DND-41 (cell line): ENCODE measurements around the gene PSMD13.

Experiments
- ATAC-seq: fragments of 200-7000 bp; cut with Tn5 transposase; 3 replicates; pipeline ENCODE4 v1.9.1; 2021; ENCODE audit warnings: low read depth; ENCODE audit not compliant: insufficient read depth
- DNase-seq: peaks from one replicate; pipeline ENCODE4 v3.0.0-alpha.2; 2020
- H2AFZ ChIP-seq: 2 replicates; pipeline ENCODE4 v1.6.0; 2012; ENCODE audit warnings: low read depth, low read length
- H3K27ac ChIP-seq: 2 replicates; pipeline ENCODE4 v1.5.1; 2012; ENCODE audit warnings: low read length, inconsistent platforms
- H3K27me3 ChIP-seq: fragments of 200-600 bp; sonication (generic); 2 replicates; pipeline ENCODE4 v1.6.0; 2012; ENCODE audit warnings: low read length, mild to moderate bottlenecking, inconsistent platforms; ENCODE audit not compliant: insufficient read depth, poor library complexity
- H3K36me3 ChIP-seq: 2 replicates; pipeline ENCODE4 v1.5.1; 2012; ENCODE audit warnings: low read length, inconsistent platforms; ENCODE audit not compliant: insufficient read depth
- H3K4me1 ChIP-seq: 2 replicates; pipeline ENCODE4 v1.5.1; 2012; ENCODE audit warnings: mild to moderate bottlenecking, low read length; ENCODE audit not compliant: insufficient read depth
- H3K4me2 ChIP-seq: 2 replicates; pipeline ENCODE4 v1.6.0; 2012; ENCODE audit warnings: mild to moderate bottlenecking, moderate library complexity, low read length, inconsistent platforms; ENCODE audit not compliant: insufficient read depth
- H3K4me3 ChIP-seq, 2 experiments: fragments of 200-600 bp in 1 of 2; shearing (Covaris generic) in 1 of 2; 2 replicates each; pipeline ENCODE4 v1.5.1; 2012 to 2016; ENCODE audit warnings: inconsistent platforms in 2 of 2, low read length in 2 of 2, mild to moderate bottlenecking in 2 of 2, low read depth in 1 of 2, moderate library complexity in 1 of 2
- H3K79me2 ChIP-seq: 2 replicates; pipeline ENCODE4 v1.6.0; 2012; ENCODE audit warnings: low read length, inconsistent platforms; ENCODE audit not compliant: insufficient read depth
- H3K9ac ChIP-seq: 2 replicates; pipeline ENCODE4 v1.6.0; 2012; ENCODE audit warnings: low read depth, mild to moderate bottlenecking, inconsistent platforms, low read length, moderate library complexity
- H3K9me3 ChIP-seq: 2 replicates; pipeline ENCODE4 v1.5.1; 2012; ENCODE audit warnings: low read length, moderate library complexity, mild to moderate bottlenecking, inconsistent platforms; ENCODE audit not compliant: insufficient read depth, severe bottlenecking
- H4K20me1 ChIP-seq: 2 replicates; pipeline ENCODE4 v1.6.0; 2012; ENCODE audit warnings: low read length; ENCODE audit not compliant: insufficient read depth
- EZH2 ChIP-seq: IDR thresholded peaks from 3 replicates; pipeline ENCODE4 v1.6.1; 2012; ENCODE audit warnings: borderline replicate concordance, low read depth, mild to moderate bottlenecking, moderate library complexity, low read length, inconsistent platforms; ENCODE audit not compliant: severe bottlenecking
- TF ChIP-seq, protein P1 (sequence below): IDR thresholded peaks from 2 replicates; pipeline ENCODE4 v1.5.1; 2012; ENCODE audit warnings: borderline replicate concordance, low read length, moderate library complexity, mild to moderate bottlenecking; ENCODE audit not compliant: poor library complexity, severe bottlenecking; ENCODE audit errors: extremely low read depth

PSMD13 gene

DNA sequence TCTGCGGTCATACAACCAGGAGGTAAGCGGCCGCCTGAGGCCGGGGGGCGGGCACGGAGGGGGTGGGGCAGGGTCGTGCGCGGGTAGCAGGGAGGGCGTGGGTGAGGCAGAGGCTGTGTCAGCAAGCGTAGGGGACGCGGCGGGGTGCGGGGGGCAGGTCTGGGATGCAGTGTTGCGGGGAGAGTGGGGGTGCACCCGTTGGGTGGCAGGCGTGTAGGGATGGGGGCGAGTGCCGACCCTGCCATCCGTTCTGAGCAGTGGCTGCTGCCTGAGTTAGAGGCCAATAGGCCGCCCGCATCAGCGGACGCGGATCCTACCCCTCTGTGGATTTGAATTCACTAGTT is 27.9 kb upstream of the PSMD13 start:
- H3K27ac ChIP-seq, result peak overlapping the region; percentile 96
- no peaks in the 10 kb centered on the region for H3K27me3 ChIP-seq
- peak overlapping the region; percentile 63; the same call in 1 of the 2 replicates for H2AFZ ChIP-seq
- H3K36me3 ChIP-seq, result peaks cover 69% of the 10 kb centered on the region
- peak overlapping the region; percentile 85 to 89; a peak in 3 of 4 replicates for H3K4me3 ChIP-seq
- peaks cover 66% of the 10 kb centered on the region for H4K20me1 ChIP-seq
- no peak for TF ChIP-seq EZH2
- TF ChIP-seq, protein P1, sequence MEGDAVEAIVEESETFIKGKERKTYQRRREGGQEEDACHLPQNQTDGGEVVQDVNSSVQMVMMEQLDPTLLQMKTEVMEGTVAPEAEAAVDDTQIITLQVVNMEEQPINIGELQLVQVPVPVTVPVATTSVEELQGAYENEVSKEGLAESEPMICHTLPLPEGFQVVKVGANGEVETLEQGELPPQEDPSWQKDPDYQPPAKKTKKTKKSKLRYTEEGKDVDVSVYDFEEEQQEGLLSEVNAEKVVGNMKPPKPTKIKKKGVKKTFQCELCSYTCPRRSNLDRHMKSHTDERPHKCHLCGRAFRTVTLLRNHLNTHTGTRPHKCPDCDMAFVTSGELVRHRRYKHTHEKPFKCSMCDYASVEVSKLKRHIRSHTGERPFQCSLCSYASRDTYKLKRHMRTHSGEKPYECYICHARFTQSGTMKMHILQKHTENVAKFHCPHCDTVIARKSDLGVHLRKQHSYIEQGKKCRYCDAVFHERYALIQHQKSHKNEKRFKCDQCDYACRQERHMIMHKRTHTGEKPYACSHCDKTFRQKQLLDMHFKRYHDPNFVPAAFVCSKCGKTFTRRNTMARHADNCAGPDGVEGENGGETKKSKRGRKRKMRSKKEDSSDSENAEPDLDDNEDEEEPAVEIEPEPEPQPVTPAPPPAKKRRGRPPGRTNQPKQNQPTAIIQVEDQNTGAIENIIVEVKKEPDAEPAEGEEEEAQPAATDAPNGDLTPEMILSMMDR, result no peak
- H3K9me3 ChIP-seq, result no peaks in the 10 kb centered on the region
- ATAC-seq, result peak; percentile 18; the same call in 2 of the 3 replicates
- peaks cover 60% of the 10 kb centered on the region for H3K79me2 ChIP-seq
- H3K4me1 ChIP-seq, result peaks cover 48% of the 10 kb centered on the region
- DNase-seq, result no peak
- peak overlapping the region; percentile 89 for H3K4me2 ChIP-seq
- H3K9ac ChIP-seq, result peak overlapping the region; percentile 91

GRCh38 chr11:209275-210121 is 27.3 kb upstream of the PSMD13 start:
- TF ChIP-seq, protein P1, result no peak
- no peak for TF ChIP-seq EZH2
- Histone ChIP-seq H3K27me3 (no peaks in the 10 kb centered on the region), H3K4me3 (peak overlapping the region; percentile 85 to 89; a peak in 3 of 4 replicates), H3K9me3 (no peaks in the 10 kb centered on the region), H3K27ac (peak overlapping the region; percentile 96), H3K36me3 (peaks cover 69% of the 10 kb centered on the region), H3K9ac (peak overlapping the region; percentile 91), H3K79me2 (peaks cover 60% of the 10 kb centered on the region), H4K20me1 (peaks cover 65% of the 10 kb centered on the region), H3K4me1 (peaks cover 48% of the 10 kb centered on the region), H3K4me2 (peak overlapping the region; percentile 89), H2AFZ (no peak overlapping the region)
- DNase-seq (no peak), ATAC-seq (no peak)

- TF ChIP-seq EZH2, result no peak
- Histone ChIP-seq H3K9me3 (no peaks in the 10 kb centered on the region), H3K4me2 (peak overlapping the region; percentile 89), H4K20me1 (peaks cover 62% of the 10 kb centered on the region), H3K9ac (peak overlapping the region; percentile 91), H3K4me1 (peaks cover 46% of the 10 kb centered on the region), H2AFZ (no peak overlapping the region), H3K4me3 (peak overlapping the region in 1 of 2 experiments; percentile 89; a peak in 2 of 4 replicates), H3K36me3 (peaks cover 69% of the 10 kb centered on the region), H3K27ac (peak overlapping the region; percentile 96; the same call in 1 of the 2 replicates), H3K79me2 (peaks cover 56% of the 10 kb centered on the region), H3K27me3 (no peaks in the 10 kb centered on the region)
- ATAC-seq (no peak), DNase-seq (no peak)
Observed at GRCh38 chr11:210122-210802, 26.5 kb upstream of the PSMD13 start.

GRCh38 chr11:210803-211180 is 26.0 kb upstream of the PSMD13 start:
- Histone ChIP-seq H3K9ac (peak overlapping the region; percentile 91; the same call in 1 of the 2 replicates), H3K36me3 (peaks cover 69% of the 10 kb centered on the region), H3K27me3 (no peaks in the 10 kb centered on the region), H3K4me1 (peaks cover 40% of the 10 kb centered on the region), H3K9me3 (no peaks in the 10 kb centered on the region), H3K79me2 (peaks cover 50% of the 10 kb centered on the region), H2AFZ (no peak overlapping the region), H3K4me3 (no peak overlapping the region), H3K4me2 (peak overlapping the region; percentile 89; the same call in 1 of the 2 replicates), H3K27ac (no peak overlapping the region), H4K20me1 (peaks cover 60% of the 10 kb centered on the region)
- DNase-seq (no peak), ATAC-seq (no peak)
- TF ChIP-seq, protein P1, result no peak
- no peak for TF ChIP-seq EZH2
